Measurements from ENCODE around the gene BMPR1B.
"Not testable (repeated sequence)": the region's sequence is repeated elsewhere in the genome, so short reads cannot be mapped to it uniquely, and the experiment has no call there.

BMPR1B gene

DNA sequence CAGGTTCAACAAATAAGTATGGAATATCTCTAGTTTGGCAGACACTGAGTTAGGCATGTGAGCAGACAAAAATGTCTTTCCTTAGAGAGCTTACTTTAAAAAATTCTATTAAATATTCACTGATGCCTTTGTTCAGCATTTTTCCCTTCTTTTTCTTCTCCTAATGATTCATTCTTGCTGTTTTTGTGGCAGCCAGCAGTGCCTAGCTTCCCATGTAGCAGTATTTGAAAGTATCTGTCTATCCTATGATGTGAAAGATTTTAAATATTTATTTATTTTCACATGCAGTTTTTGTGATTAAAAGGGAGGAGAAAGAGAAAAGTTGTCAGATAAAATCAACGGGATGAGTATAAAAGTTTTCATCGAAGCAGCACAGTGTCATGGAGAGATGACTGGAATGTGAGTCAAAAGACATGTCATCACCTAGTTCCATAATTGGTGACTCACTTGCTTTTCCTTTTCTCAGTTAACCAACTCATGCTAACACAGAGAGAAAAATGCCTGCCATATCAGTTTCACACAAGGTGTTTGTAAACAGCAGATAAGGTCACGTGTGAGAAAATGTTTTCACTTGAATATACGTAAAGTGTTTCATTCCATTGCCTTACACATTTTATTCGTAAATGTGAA lies 69.8 kb downstream of the BMPR1B start:
- Histone ChIP-seq H3K27ac (ENCODE audit: low read depth, low read length) (no peak overlapping the region), H3K36me3 (ENCODE audit: control insufficient read depth in 1 of 2, insufficient read depth in 2 of 2, low read length in 2 of 2) (no peaks in the 10 kb centered on the region), H2BK5ac (ENCODE audit: low read depth, low read length, poor library complexity) (no peak overlapping the region), H3K4me2 (ENCODE audit: low read length) (no peak overlapping the region), H2BK12ac (ENCODE audit: low read length) (no peak overlapping the region), H3K4ac (ENCODE audit: low read depth, low read length) (no peak overlapping the region), H3K9me3 (ENCODE audit: insufficient read depth, low read depth, low read length) (no peaks in the 10 kb centered on the region), H3K4me1 (ENCODE audit: control insufficient read depth in 1 of 2, insufficient read depth in 2 of 2, low read length in 2 of 2) (no peaks in the 10 kb centered on the region), H4K12ac (ENCODE audit: low read depth, low read length) (no peak overlapping the region), H4K91ac (ENCODE audit: low read depth, low read length) (no peak overlapping the region), H3K23ac (ENCODE audit: low read length) (no peak overlapping the region), H3K4me3 (ENCODE audit: low read depth, low read length) (no peak overlapping the region), H3K79me1 (ENCODE audit: low read length) (no peaks in the 10 kb centered on the region), H2AFZ (ENCODE audit: insufficient read depth, low read length, poor library complexity) (no peak overlapping the region), H3K9ac (ENCODE audit: low read length) (no peak overlapping the region), H2AK5ac (ENCODE audit: low read length) (no peak overlapping the region), H2BK120ac (ENCODE audit: insufficient read depth, low read length, poor library complexity) (no peak overlapping the region), H3K14ac (ENCODE audit: low read length) (no peak overlapping the region), H3K27me3 (ENCODE audit: insufficient read depth, low read length) (no peaks in the 10 kb centered on the region), H4K8ac (ENCODE audit: low read depth, low read length) (no peak overlapping the region), H3K18ac (ENCODE audit: low read length) (no peak overlapping the region), H3K79me2 (ENCODE audit: control insufficient read depth, insufficient read depth, low read length, poor library complexity) (no peaks in the 10 kb centered on the region)
- WGBS (ENCODE audit: extremely low coverage, insufficient coverage, insufficient read length) = no CpG with 5 or more reads among the region's 5 CpGs
- DNase-seq = peak; percentile 10 to 82

DNA sequence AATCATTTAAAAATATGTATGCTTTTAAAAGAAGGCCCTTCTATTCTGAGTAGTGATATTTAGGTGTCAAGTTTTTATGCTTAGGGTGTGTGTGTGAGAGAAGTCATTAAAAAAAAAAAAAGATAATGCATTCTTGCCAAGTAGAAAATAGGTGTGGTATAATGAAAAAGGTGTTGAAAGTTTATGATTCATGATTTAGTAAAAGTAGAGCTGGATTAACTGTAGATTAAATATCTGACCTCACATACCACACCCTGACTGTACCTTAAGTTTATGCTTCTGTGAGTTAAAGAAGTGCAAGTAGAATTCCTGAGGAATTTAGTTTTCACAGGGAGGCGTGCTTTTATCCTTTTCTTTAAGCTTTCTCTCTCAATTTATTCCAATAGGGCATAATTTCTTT lies 71.1 kb downstream of the BMPR1B start:
- Histone ChIP-seq H3K18ac (ENCODE audit: low read length) (no peak overlapping the region), H2AFZ (ENCODE audit: insufficient read depth, low read length, poor library complexity) (no peak overlapping the region), H3K9ac (ENCODE audit: low read length) (no peak overlapping the region), H3K4me2 (ENCODE audit: low read length) (no peak overlapping the region), H2BK5ac (ENCODE audit: low read depth, low read length, poor library complexity) (no peak overlapping the region), H3K14ac (ENCODE audit: low read length) (no peak overlapping the region), H2BK12ac (ENCODE audit: low read length) (no peak overlapping the region), H4K8ac (ENCODE audit: low read depth, low read length) (no peak overlapping the region), H3K4me1 (ENCODE audit: control insufficient read depth in 1 of 2, insufficient read depth in 2 of 2, low read length in 2 of 2) (no peaks in the 10 kb centered on the region), H3K27ac (ENCODE audit: low read depth, low read length) (no peak overlapping the region), H4K91ac (ENCODE audit: low read depth, low read length) (no peak overlapping the region), H3K79me2 (ENCODE audit: control insufficient read depth, insufficient read depth, low read length, poor library complexity) (no peaks in the 10 kb centered on the region), H3K27me3 (ENCODE audit: insufficient read depth, low read length) (no peaks in the 10 kb centered on the region), H3K4ac (ENCODE audit: low read depth, low read length) (no peak overlapping the region), H3K36me3 (ENCODE audit: control insufficient read depth in 1 of 2, insufficient read depth in 2 of 2, low read length in 2 of 2) (no peaks in the 10 kb centered on the region), H2AK5ac (ENCODE audit: low read length) (no peak overlapping the region), H3K4me3 (ENCODE audit: low read depth, low read length) (no peak overlapping the region), H3K23ac (ENCODE audit: low read length) (no peak overlapping the region), H2BK120ac (ENCODE audit: insufficient read depth, low read length, poor library complexity) (no peak overlapping the region), H3K9me3 (ENCODE audit: insufficient read depth, low read depth, low read length) (no peaks in the 10 kb centered on the region), H3K79me1 (ENCODE audit: low read length) (no peaks in the 10 kb centered on the region), H4K12ac (ENCODE audit: low read depth, low read length) (no peak overlapping the region)
- DNase-seq = no peak
- no CpG with 5 or more reads among the region's 1 CpG for WGBS (ENCODE audit: extremely low coverage, insufficient coverage, insufficient read length)

DNA sequence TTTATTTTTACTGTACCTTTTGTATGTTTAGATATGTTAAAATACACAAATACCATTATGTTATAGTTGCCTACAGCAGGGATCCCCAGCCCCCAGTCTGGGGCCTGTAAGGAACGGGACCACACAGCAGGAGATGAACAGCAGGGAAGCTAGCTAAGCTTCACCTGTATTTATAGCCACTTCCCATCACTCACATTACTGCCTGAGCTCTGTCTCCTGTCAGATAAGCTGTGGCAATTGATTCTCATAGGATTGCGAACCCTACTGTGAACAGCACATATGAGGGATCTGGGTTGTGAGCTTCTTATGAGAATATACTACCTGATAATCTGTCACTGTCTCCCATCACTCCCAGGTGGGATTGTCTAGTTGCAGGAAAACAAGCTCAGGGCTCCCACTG lies 73.9 kb downstream of the BMPR1B start:
- Histone ChIP-seq H3K4ac (ENCODE audit: low read depth, low read length) (no peak overlapping the region), H2BK5ac (ENCODE audit: low read depth, low read length, poor library complexity) (no peak overlapping the region), H3K9ac (ENCODE audit: low read length) (no peak overlapping the region), H3K79me2 (ENCODE audit: control insufficient read depth, insufficient read depth, low read length, poor library complexity) (no peaks in the 10 kb centered on the region), H2AFZ (ENCODE audit: insufficient read depth, low read length, poor library complexity) (no peak overlapping the region), H3K14ac (ENCODE audit: low read length) (no peak overlapping the region), H3K18ac (ENCODE audit: low read length) (no peak overlapping the region), H2AK5ac (ENCODE audit: low read length) (no peak overlapping the region), H3K79me1 (ENCODE audit: low read length) (no peaks in the 10 kb centered on the region), H3K23ac (ENCODE audit: low read length) (no peak overlapping the region), H3K27me3 (ENCODE audit: insufficient read depth, low read length) (no peaks in the 10 kb centered on the region), H3K36me3 (ENCODE audit: control insufficient read depth in 1 of 2, insufficient read depth in 2 of 2, low read length in 2 of 2) (no peaks in the 10 kb centered on the region), H2BK12ac (ENCODE audit: low read length) (no peak overlapping the region), H3K4me3 (ENCODE audit: low read depth, low read length) (no peak overlapping the region), H4K12ac (ENCODE audit: low read depth, low read length) (no peak overlapping the region), H2BK120ac (ENCODE audit: insufficient read depth, low read length, poor library complexity) (no peak overlapping the region), H4K91ac (ENCODE audit: low read depth, low read length) (no peak overlapping the region), H3K4me2 (ENCODE audit: low read length) (no peak overlapping the region), H3K27ac (ENCODE audit: low read depth, low read length) (no peak overlapping the region), H3K4me1 (ENCODE audit: control insufficient read depth in 1 of 2, insufficient read depth in 2 of 2, low read length in 2 of 2) (no peaks in the 10 kb centered on the region), H3K9me3 (ENCODE audit: insufficient read depth, low read depth, low read length) (no peaks in the 10 kb centered on the region), H4K8ac (ENCODE audit: low read depth, low read length) (no peak overlapping the region)
- no peak for DNase-seq
- WGBS (ENCODE audit: extremely low coverage, insufficient coverage, insufficient read length) = no CpG with 5 or more reads among the region's 2 CpGs

DNA sequence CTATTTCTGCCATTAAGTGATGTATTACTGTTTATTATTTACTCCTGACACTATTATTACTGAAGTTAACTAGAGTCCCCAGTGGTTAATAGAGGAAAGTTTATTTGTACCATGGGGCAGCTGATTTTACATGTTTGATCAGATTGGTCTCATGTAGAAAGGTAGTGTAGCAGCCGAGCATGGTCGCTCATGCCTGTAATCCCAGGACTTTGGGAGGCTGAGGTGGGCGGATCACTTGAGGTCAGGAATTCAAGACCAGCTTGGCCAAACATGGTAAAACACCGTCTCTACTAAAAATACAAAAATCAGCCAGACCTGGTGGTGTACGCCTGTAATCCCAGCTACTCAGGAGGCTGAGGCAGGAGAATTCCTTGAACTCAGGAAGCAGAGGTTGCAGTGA lies 74.6 kb downstream of the BMPR1B start:
- not testable (repeated sequence) for H3K36me3 ChIP-seq (ENCODE audit: control insufficient read depth in 1 of 2, insufficient read depth in 2 of 2, low read length in 2 of 2); H3K23ac ChIP-seq (ENCODE audit: low read length); H4K91ac ChIP-seq (ENCODE audit: low read depth, low read length); H3K27ac ChIP-seq (ENCODE audit: low read depth, low read length); H3K4ac ChIP-seq (ENCODE audit: low read depth, low read length); H2AFZ ChIP-seq (ENCODE audit: insufficient read depth, low read length, poor library complexity); H2BK5ac ChIP-seq (ENCODE audit: low read depth, low read length, poor library complexity); H3K9me3 ChIP-seq (ENCODE audit: insufficient read depth, low read depth, low read length); H3K27me3 ChIP-seq (ENCODE audit: insufficient read depth, low read length); H2AK5ac ChIP-seq (ENCODE audit: low read length); H3K14ac ChIP-seq (ENCODE audit: low read length); H4K12ac ChIP-seq (ENCODE audit: low read depth, low read length); H3K4me1 ChIP-seq (ENCODE audit: control insufficient read depth in 1 of 2, insufficient read depth in 2 of 2, low read length in 2 of 2); H3K9ac ChIP-seq (ENCODE audit: low read length); H2BK12ac ChIP-seq (ENCODE audit: low read length); H3K79me2 ChIP-seq (ENCODE audit: control insufficient read depth, insufficient read depth, low read length, poor library complexity); H3K4me3 ChIP-seq (ENCODE audit: low read depth, low read length); H4K8ac ChIP-seq (ENCODE audit: low read depth, low read length); H3K4me2 ChIP-seq (ENCODE audit: low read length); H2BK120ac ChIP-seq (ENCODE audit: insufficient read depth, low read length, poor library complexity); H3K79me1 ChIP-seq (ENCODE audit: low read length); DNase-seq; H3K18ac ChIP-seq (ENCODE audit: low read length)
- WGBS (ENCODE audit: extremely low coverage, insufficient coverage, insufficient read length) = no CpG with 5 or more reads among the region's 5 CpGs

All from trophoblast cell (in vitro differentiated cells and primary cell).